Measurements from ENCODE around the gene TRIM54. TPM values are rescaled to one million over a fixed set of nuclear protein-coding genes. Genes with fewer than 3 reads are reported as not detected.

The TRIM54 gene
- total RNA-seq, 1 experiment from 2014 or later: 2.0 TPM

DNA sequence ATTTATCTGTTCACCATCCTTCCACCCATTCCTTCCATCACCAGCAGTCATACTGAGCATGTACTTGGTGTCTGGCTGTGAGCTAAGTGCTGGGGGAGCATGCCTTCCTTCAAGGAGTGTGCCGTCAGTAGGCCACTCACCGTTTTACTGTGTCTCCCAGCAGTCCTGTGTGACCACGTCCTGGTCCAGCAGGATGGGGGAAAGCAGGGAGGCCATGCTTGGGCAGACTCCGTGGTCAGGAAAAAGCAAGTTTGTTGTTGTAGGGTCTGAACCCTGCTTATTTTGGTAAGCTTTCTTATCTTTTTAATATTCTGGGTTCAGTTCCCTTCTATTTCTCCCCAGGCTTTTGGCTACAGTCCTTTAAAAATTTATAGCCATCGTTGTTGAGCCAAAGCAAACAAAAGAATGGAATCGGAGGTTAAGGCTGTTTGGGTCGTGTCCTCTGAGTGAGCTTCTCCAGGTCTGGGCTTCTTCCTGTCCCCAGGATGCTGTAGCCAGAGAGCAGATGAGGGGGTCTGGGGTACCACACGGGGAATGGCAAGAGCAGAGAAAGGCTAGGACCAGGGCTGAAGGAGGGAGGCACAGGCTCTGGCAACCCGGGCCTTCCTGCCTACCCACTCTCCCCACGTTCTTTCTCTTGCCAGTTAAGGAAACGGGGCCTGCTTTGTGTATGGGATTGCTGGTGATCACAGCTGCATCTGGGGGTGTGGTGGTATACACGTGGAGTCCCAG, 32.9 kb upstream of the TRIM54 start:
- Histone ChIP-seq H3K27me3 (ENCODE audit: insufficient read depth, low read length) (no peaks in the 10 kb centered on the region), H3K9ac (ENCODE audit: low read length) (no peak overlapping the region), H3K27ac (ENCODE audit: low read depth, low read length) (no peak overlapping the region), H3K79me2 (ENCODE audit: insufficient read depth, low read length) (no peaks in the 10 kb centered on the region), H3K4me1 (ENCODE audit: control insufficient read depth in 1 of 2, insufficient read depth in 2 of 2, low read length in 2 of 2) (peaks cover 0 to 10% of the 10 kb centered on the region in 2 experiments; a peak in 2 of 4 replicates), H3K36me3 (ENCODE audit: control insufficient read depth in 1 of 2, insufficient read depth in 2 of 2, low read length in 2 of 2) (peaks cover 0 to 3% of the 10 kb centered on the region in 2 experiments; a peak in 1 of 4 replicates), H3K9me3 (ENCODE audit: control insufficient read depth in 1 of 2, insufficient read depth in 1 of 2, low read depth in 1 of 2, low read length in 2 of 2) (no peaks in the 10 kb centered on the region), H3K4me2 (ENCODE audit: low read length) (no peak overlapping the region), H2AFZ (ENCODE audit: low read depth, low read length, poor library complexity, severe bottlenecking) (no peak overlapping the region), H3K9me2 (ENCODE audit: insufficient read depth) (no peaks in the 10 kb centered on the region), H4K20me1 (ENCODE audit: insufficient read depth) (no peaks in the 10 kb centered on the region), H3K4me3 (replicated peaks in 1 of 2; ENCODE audit: low read depth in 1 of 2, low read length in 2 of 2) (no peak overlapping the region)
- ChIA-PET RAD21 (ENCODE audit: low non-redundant PET in 1 of 2, low total read pairs in 2 of 2, uncharacterized antibody in 2 of 2, unreplicated experiment in 2 of 2) (interaction anchor here in 1 of 2 experiments (1.1 kb wide), 1 partner anchor 31 kb away, joined by 3 read pairs; no protein-coding TSS in a partner anchor), CTCF (interaction anchor here (0.6 to 2.1 kb wide), 4 partner anchors 30 to 113 kb away, joined by 3 to 9 read pairs (median 6); no protein-coding TSS in a partner anchor), POLR2A (interaction anchor here (1.1 kb wide), 1 partner anchor 31 kb away, joined by 3 read pairs; no protein-coding TSS in a partner anchor)
- no TSS peak for BruUV-seq (replicated peaks)
- DNase-seq (ENCODE audit: low read depth, low spot score) (no peak), ATAC-seq (no peak)
- no peak for TF ChIP-seq CBX3 (IDR thresholded peaks at IDR 0.05; ENCODE audit: low read depth)
- TF ChIP-seq EGR1 (IDR thresholded peaks at IDR 0.05; ENCODE audit: low read depth): no peak
- TF ChIP-seq RAD21 (IDR thresholded peaks at IDR 0.05; ENCODE audit: low read depth): no peak
- TF ChIP-seq ZNF274 (IDR thresholded peaks at IDR 0.05; ENCODE audit: low read depth, low read length): no peak
- TF ChIP-seq SP1 (IDR thresholded peaks at IDR 0.05; ENCODE audit: low read depth): no peak
- no peak for TF ChIP-seq POLR2AphosphoS5 (IDR thresholded peaks at IDR 0.05; ENCODE audit: low read depth, low read length)
- TF ChIP-seq TCF7L2 (IDR thresholded peaks at IDR 0.05; ENCODE audit: borderline replicate concordance, extremely low read depth, insufficient read depth, insufficient read length): no peak
- no peak for TF ChIP-seq SIN3A (IDR thresholded peaks at IDR 0.05; ENCODE audit: low read depth)
- TF ChIP-seq, protein P1, sequence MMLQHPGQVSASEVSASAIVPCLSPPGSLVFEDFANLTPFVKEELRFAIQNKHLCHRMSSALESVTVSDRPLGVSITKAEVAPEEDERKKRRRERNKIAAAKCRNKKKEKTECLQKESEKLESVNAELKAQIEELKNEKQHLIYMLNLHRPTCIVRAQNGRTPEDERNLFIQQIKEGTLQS (IDR thresholded peaks at IDR 0.05): no peak
- TF ChIP-seq, protein P2, sequence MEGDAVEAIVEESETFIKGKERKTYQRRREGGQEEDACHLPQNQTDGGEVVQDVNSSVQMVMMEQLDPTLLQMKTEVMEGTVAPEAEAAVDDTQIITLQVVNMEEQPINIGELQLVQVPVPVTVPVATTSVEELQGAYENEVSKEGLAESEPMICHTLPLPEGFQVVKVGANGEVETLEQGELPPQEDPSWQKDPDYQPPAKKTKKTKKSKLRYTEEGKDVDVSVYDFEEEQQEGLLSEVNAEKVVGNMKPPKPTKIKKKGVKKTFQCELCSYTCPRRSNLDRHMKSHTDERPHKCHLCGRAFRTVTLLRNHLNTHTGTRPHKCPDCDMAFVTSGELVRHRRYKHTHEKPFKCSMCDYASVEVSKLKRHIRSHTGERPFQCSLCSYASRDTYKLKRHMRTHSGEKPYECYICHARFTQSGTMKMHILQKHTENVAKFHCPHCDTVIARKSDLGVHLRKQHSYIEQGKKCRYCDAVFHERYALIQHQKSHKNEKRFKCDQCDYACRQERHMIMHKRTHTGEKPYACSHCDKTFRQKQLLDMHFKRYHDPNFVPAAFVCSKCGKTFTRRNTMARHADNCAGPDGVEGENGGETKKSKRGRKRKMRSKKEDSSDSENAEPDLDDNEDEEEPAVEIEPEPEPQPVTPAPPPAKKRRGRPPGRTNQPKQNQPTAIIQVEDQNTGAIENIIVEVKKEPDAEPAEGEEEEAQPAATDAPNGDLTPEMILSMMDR (IDR thresholded peaks at IDR 0.05 in 2 of 3, conservative IDR thresholded peaks at IDR 0.05 in 1 of 3; ENCODE audit: borderline replicate concordance in 1 of 3, insufficient read depth in 1 of 3, low read depth in 2 of 3, low read length in 2 of 3): no peak
- TF ChIP-seq POLR2A (IDR thresholded peaks at IDR 0.05; ENCODE audit: borderline replicate concordance, extremely low read depth, insufficient read depth, insufficient read length): no peak
- TF ChIP-seq EZH2 (IDR thresholded peaks at IDR 0.05): no peak
- TF ChIP-seq, protein P3, sequence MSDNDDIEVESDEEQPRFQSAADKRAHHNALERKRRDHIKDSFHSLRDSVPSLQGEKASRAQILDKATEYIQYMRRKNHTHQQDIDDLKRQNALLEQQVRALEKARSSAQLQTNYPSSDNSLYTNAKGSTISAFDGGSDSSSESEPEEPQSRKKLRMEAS (IDR thresholded peaks at IDR 0.05): no peak
- intact Hi-C loops (cut with micrococcal nuclease): no loop called here

Data from HCT116 (cell line).